ENCODE measurements around the gene QRICH1. TPM values are rescaled to one million over a fixed set of nuclear protein-coding genes. Genes with fewer than 3 reads are reported as not detected.

The QRICH1 gene
- total RNA-seq, 1 donor from 2014 or later: 129 TPM

DNA sequence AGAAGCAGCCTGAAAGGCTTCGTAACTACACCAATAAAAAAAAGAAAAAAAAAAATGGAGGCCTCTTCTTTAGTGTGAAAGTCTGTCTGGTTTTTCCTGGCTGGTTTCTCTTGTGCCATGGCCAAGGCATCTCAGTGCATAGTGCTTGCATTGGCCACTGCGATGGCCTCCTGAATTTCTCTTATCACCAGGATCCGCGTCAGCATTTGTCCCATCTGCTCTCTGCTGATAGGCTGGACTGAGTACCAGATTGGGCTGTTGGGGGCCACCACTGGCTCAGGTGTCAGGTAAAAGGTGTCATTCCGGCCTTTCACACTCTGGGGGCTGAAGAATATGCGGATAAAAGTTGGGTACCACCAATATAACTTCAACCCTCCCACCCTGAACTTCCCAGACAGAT lies 63.5 kb downstream of the QRICH1 start:
- TF ChIP-seq, protein P1, sequence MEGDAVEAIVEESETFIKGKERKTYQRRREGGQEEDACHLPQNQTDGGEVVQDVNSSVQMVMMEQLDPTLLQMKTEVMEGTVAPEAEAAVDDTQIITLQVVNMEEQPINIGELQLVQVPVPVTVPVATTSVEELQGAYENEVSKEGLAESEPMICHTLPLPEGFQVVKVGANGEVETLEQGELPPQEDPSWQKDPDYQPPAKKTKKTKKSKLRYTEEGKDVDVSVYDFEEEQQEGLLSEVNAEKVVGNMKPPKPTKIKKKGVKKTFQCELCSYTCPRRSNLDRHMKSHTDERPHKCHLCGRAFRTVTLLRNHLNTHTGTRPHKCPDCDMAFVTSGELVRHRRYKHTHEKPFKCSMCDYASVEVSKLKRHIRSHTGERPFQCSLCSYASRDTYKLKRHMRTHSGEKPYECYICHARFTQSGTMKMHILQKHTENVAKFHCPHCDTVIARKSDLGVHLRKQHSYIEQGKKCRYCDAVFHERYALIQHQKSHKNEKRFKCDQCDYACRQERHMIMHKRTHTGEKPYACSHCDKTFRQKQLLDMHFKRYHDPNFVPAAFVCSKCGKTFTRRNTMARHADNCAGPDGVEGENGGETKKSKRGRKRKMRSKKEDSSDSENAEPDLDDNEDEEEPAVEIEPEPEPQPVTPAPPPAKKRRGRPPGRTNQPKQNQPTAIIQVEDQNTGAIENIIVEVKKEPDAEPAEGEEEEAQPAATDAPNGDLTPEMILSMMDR (IDR thresholded peaks at IDR 0.05): no peak
- no peaks in the 10 kb centered on the region for H3K27me3 ChIP-seq
- H3K27ac ChIP-seq: peak overlapping the region; percentile 92 to 96
- intact Hi-C loops (cut with DNase I): loop anchor here (5.0 kb wide), 1 partner anchor 77 kb away; no protein-coding TSS in a partner anchor
- H3K4me3 ChIP-seq: no peak overlapping the region
- H3K9me3 ChIP-seq: no peaks in the 10 kb centered on the region
- H3K4me1 ChIP-seq: peaks cover 0 to 8% of the 10 kb centered on the region in 2 donors
- H3K36me3 ChIP-seq: peaks cover 45 to 62% of the 10 kb centered on the region in 2 donors
- no peak for DNase-seq (ENCODE audit: low spot score in 2 of 2)

DNA sequence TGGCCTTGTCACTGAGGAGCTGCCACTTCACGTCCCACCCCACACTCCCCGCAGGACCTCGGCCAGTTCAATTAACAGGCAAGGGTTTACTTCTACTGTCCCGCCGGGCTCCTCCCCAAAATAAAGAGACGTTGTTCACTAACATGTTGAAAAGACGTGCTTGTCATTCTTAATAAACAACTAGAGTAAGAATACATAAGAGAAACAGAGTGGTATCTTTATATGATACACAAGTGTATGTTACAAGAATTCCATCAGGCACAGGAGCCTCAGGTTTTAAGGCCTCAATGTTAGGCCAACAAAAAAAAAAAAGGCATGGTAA lies 64.3 kb downstream of the QRICH1 start:
- no peak for DNase-seq (ENCODE audit: low spot score in 2 of 2)
- Histone ChIP-seq H3K36me3 (peaks cover 46 to 62% of the 10 kb centered on the region in 2 donors), H3K9me3 (no peaks in the 10 kb centered on the region), H3K4me3 (peak overlapping the region; percentile 59 to 76), H3K27ac (peak overlapping the region; percentile 92 to 96), H3K27me3 (no peaks in the 10 kb centered on the region), H3K4me1 (peaks cover 0 to 8% of the 10 kb centered on the region in 2 donors)
- intact Hi-C loops (cut with DNase I): loop anchor here (2.0 kb wide), 1 partner anchor 63 kb away; no protein-coding TSS in a partner anchor
- TF ChIP-seq, protein P1 (IDR thresholded peaks at IDR 0.05): no peak

DNA sequence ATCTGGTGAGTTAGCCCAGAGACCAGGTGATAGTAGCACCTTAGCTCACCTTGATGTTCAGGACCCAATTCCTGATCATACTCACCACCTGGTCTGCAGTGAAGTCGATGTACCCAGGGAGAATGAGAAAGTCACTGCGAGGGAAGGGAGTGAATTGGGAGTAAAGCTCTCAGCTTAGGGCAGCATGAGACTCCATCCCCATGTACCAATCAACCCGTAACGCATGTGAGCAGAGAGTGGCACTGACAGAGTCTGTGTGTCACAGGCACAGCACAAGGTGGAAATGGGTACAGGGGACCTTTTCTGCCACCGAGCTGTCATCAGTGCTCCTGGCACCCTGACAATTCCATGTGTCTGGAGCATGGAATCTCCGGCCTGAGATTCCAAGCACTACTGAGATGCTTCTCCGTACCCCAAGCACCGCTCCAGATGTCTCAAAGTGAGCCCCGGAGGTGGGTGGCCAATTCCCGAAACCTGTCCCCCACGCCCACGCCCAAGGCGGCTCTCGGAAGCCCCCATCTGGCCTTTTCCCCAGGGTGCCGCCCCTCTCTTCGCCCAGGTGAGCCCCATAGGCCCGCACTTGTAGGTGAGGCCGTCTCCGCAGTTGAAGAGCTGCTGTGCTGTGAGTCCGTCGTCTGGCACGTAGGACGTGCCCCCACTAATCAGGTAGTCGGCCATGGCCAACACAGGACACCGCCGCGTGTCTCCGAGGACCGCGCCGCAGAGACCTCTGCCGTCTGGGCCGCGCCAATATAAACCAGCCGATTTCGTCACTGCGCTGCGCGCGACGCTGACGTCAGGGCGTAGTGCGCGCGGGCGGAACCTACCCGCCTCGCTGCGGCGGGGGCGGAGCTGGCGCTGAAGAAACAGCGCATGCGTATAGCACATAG lies 65.0 kb downstream of the QRICH1 start, which contains the start of gene IMPDH2:
Gene IMPDH2 (minus strand): TSS at position 726 of the 890 bp plus-strand sequence. CDS start 48 bp downstream, at position 678.
- TF ChIP-seq, protein P1 (IDR thresholded peaks at IDR 0.05): no peak
- H3K4me1 ChIP-seq: peaks cover 0 to 8% of the 10 kb centered on the region in 2 donors
- peak; percentile 68 to 96 for DNase-seq (ENCODE audit: low spot score in 2 of 2)
- H3K27me3 ChIP-seq: no peaks in the 10 kb centered on the region
- H3K4me3 ChIP-seq: peak within 1 kb of the TSS; percentile 59 to 76
- peaks cover 47 to 66% of the 10 kb centered on the region in 2 donors for H3K36me3 ChIP-seq
- peak within 1 kb of the TSS; percentile 92 to 96 for H3K27ac ChIP-seq
- no peaks in the 10 kb centered on the region for H3K9me3 ChIP-seq
- intact Hi-C loops (cut with DNase I): loop anchor here (2.0 kb wide), 1 partner anchor 64 kb away; no protein-coding TSS in a partner anchor

DNA sequence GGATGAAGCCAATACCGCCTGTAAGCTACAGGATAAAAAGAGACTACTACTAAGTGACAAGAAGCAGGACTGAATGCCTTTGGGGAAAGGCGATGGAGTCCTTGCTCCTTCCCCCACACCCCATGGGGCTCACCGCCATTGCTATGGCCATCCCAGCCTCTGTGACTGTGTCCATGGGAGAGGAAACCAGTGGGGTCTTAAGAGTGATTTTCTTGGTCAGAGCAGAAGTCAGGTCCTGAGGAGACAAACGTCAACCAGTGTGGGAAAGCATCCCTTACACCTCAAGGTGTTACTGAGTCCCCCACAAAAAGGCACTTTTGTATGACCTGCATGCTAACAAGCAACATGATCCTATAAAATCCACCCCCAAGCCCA lies 65.6 kb downstream of the QRICH1 start:
- Histone ChIP-seq H3K9me3 (no peaks in the 10 kb centered on the region), H3K27me3 (no peaks in the 10 kb centered on the region), H3K27ac (peak overlapping the region; percentile 92 to 96), H3K4me3 (peak overlapping the region; percentile 59 to 76), H3K4me1 (peaks cover 0 to 8% of the 10 kb centered on the region in 2 donors), H3K36me3 (peaks cover 47 to 70% of the 10 kb centered on the region in 2 donors)
- intact Hi-C loops (cut with DNase I): loop anchor here (2.0 kb wide), 1 partner anchor 65 kb away; no protein-coding TSS in a partner anchor
- DNase-seq (ENCODE audit: low spot score in 2 of 2): no peak
- TF ChIP-seq, protein P1 (IDR thresholded peaks at IDR 0.05): no peak

DNA sequence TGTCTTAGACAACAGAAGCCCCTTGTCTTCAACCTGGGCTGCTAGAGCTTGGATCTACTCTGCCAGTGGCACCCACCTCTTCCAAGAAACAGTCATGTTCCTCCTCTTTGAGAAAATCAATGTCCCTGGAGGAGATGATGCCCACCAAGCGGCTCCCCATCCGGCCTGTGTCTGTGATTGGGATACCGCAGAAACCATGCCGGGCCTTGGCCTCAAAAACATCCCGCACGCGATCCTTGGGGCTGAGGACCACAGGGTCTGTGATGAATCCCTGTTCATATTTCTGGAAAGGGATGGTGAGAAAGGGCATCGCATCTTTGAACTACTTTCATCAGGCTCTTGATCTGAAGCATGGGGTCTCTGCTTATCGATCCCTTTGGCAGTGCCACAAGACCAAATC lies 66.2 kb downstream of the QRICH1 start:
- peak overlapping the region; percentile 92 to 96 for H3K27ac ChIP-seq
- intact Hi-C loops (cut with DNase I): loop anchor here (2.0 kb wide), 1 partner anchor 65 kb away; no protein-coding TSS in a partner anchor
- H3K36me3 ChIP-seq: peaks cover 41 to 66% of the 10 kb centered on the region in 2 donors
- H3K4me1 ChIP-seq: peaks cover 6 to 13% of the 10 kb centered on the region in 2 donors
- no peak overlapping the region for H3K4me3 ChIP-seq
- no peaks in the 10 kb centered on the region for H3K27me3 ChIP-seq
- TF ChIP-seq, protein P1 (IDR thresholded peaks at IDR 0.05): no peak
- DNase-seq (ENCODE audit: low spot score in 2 of 2): no peak
- no peaks in the 10 kb centered on the region for H3K9me3 ChIP-seq

Measured in ascending aorta (tissue), 2 donors.